HepG2 (cell line): Measurements from ENCODE around the gene ETNK1.

Source experiments
- MTF1 ChIP-seq: sonication (generic); formaldehyde crosslinking; IDR thresholded peaks from 2 replicates; pipeline ENCODE4 v1.5.0; 2020; ENCODE audit warnings: missing genetic modification reagents
- NR2C2 ChIP-seq: sonication (generic); formaldehyde crosslinking; IDR thresholded peaks from 2 replicates; pipeline ENCODE4 v1.4.0; 2020; ENCODE audit warnings: missing genetic modification reagents, mild to moderate bottlenecking, moderate library complexity, borderline replicate concordance
- SMYD3 ChIP-seq: sonication (generic); formaldehyde crosslinking; IDR thresholded peaks from 2 replicates; pipeline ENCODE4 v1.8.1; 2023; ENCODE audit warnings: mild to moderate bottlenecking, missing genetic modification reagents
- SUZ12 ChIP-seq: fragments of 150-350 bp; IDR thresholded peaks from 2 replicates; pipeline ENCODE4 v1.6.1; 2014; ENCODE audit warnings: low read depth, low read length
- YY1 ChIP-seq: IDR thresholded peaks from 2 replicates; pipeline ENCODE4 v1.6.1; 2011; ENCODE audit warnings: low read length, low read depth, moderate library complexity, mild to moderate bottlenecking; ENCODE audit not compliant: insufficient read depth, insufficient replicate concordance
- ZFP36L1 ChIP-seq: sonication (generic); formaldehyde crosslinking; IDR thresholded peaks from 2 replicates; pipeline ENCODE4 v1.8.0; 2022; ENCODE audit warnings: mild to moderate bottlenecking, missing genetic modification reagents, moderate library complexity
- TF ChIP-seq, protein P1 (sequence below): sonication (generic); formaldehyde crosslinking; IDR thresholded peaks from 2 replicates; pipeline ENCODE4 v1.5.0; 2020; ENCODE audit warnings: mild to moderate bottlenecking, missing genetic modification reagents, moderate library complexity

DNA sequence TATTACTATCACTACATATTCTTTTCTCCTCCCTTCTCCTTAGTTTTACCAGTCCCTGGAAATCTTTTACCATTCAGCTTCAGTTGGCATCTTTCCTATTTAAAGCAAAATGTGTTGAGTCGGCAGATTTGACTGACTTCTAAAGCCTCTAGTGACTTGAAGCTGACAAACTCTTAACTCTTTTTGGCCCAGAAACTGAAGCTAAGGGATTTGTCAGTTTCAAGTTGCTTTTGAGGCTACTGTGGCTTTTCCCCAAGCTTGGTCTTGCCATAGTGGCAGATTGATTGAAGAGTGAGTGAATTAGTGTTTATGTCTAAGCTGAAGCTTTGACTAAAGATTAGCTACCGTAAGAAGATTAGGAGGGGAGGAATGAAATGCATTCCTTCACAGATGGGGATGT lies 104.0 kb downstream of the ETNK1 start:
- TF ChIP-seq, protein P1, sequence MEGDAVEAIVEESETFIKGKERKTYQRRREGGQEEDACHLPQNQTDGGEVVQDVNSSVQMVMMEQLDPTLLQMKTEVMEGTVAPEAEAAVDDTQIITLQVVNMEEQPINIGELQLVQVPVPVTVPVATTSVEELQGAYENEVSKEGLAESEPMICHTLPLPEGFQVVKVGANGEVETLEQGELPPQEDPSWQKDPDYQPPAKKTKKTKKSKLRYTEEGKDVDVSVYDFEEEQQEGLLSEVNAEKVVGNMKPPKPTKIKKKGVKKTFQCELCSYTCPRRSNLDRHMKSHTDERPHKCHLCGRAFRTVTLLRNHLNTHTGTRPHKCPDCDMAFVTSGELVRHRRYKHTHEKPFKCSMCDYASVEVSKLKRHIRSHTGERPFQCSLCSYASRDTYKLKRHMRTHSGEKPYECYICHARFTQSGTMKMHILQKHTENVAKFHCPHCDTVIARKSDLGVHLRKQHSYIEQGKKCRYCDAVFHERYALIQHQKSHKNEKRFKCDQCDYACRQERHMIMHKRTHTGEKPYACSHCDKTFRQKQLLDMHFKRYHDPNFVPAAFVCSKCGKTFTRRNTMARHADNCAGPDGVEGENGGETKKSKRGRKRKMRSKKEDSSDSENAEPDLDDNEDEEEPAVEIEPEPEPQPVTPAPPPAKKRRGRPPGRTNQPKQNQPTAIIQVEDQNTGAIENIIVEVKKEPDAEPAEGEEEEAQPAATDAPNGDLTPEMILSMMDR (CRISPR knock-in tag): no peak
- TF ChIP-seq YY1: no peak
- no peak for TF ChIP-seq ZFP36L1
- no peak for TF ChIP-seq SUZ12
- TF ChIP-seq SMYD3: no peak
- TF ChIP-seq NR2C2 (CRISPR knock-in tag): no peak
- no peak for TF ChIP-seq MTF1 (CRISPR knock-in tag)
